T-helper 22 cell (primary cell): Measurements from ENCODE around the gene TASP1.

ENCODE experiments used
- DNase-seq: peaks from one replicate; pipeline ENCODE4 v3.0.0-alpha.2; 2020; ENCODE audit warnings: low read depth

TASP1 gene

DNA sequence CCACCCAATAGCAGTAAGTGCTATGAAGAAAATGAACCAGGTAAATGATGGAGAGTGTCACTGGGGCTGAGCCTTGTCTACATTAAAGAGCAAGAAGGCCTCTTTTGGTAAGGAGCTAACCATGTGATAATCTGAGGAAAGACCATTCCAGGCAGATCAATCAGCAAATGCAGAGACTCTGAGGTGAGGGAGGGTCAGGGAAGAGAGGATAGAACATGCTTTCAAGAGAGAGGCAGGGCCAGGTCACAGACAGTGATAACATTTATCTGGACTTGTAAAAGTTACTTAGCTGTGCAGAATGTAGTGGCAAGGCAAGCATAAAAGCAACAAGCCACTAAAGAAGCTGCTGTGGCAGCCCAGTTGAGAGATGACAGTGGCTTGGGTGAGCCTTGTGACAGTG, 197.3 kb downstream of the TASP1 start:
- no peak for DNase-seq

DNA sequence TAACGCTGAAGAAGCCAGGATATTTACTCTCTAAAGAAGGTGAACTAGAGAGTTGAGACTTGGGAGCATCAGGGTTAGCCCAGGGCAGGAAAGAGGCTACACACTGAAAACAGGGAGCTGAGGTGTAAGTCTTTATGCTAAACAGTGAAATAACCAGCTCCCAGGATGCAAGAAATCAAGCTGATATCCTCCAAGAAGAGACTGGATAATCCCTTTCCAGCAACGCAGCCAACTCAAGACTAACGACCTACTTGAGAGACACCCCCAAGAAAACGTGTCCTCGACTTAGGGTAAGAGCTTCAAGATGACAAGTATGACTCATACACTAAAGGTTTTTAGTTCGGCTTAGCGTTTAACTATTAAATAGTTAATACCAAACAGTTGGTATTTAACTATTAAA, 202.2 kb downstream of the TASP1 start:
- DNase-seq = no peak

DNA sequence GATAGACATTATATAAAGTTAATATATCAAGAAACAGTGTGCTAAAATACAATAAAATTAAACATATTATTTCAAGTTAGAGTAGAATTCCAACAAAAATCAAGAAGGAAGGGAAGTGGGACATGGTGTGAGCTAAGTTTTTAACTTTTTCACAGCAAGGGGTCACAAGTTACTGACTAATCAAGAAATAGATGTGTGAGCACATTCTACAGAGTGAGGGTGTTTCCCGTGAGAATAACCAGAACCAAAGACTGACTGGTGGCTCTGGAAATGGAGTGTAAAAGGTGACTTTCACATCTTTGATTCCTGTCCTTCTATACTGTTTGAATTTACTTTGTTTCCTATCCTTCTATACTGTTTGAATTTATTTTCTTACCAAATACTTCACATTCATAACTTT, 206.6 kb downstream of the TASP1 start:
- no peak for DNase-seq

- no peak for DNase-seq
These were observed 208.3 kb downstream of the TASP1 start for GRCh38 chr20:13430346-13431002.

GRCh38 chr20:13428684-13429083, 210.0 kb downstream of the TASP1 start:
- no peak for DNase-seq

DNA sequence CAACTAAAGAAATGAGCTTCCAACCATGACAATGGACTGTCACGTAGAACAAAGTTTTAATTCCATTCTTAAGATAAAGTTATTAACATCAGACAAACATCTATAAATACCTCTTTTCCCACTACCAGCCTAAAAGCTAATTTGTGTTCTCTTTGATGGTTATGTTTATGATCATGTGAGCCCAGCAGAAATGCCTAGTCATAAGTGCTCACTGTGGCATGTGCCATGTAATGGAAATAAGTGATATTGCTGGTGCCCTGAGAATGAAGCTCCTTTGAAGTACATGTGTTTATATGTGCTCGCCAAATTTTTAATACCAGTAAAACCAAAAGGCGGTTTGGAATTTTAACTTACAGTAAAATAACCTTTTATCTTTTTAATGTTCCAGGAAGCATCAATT, 211.9 kb downstream of the TASP1 start:
- DNase-seq = no peak

DNA sequence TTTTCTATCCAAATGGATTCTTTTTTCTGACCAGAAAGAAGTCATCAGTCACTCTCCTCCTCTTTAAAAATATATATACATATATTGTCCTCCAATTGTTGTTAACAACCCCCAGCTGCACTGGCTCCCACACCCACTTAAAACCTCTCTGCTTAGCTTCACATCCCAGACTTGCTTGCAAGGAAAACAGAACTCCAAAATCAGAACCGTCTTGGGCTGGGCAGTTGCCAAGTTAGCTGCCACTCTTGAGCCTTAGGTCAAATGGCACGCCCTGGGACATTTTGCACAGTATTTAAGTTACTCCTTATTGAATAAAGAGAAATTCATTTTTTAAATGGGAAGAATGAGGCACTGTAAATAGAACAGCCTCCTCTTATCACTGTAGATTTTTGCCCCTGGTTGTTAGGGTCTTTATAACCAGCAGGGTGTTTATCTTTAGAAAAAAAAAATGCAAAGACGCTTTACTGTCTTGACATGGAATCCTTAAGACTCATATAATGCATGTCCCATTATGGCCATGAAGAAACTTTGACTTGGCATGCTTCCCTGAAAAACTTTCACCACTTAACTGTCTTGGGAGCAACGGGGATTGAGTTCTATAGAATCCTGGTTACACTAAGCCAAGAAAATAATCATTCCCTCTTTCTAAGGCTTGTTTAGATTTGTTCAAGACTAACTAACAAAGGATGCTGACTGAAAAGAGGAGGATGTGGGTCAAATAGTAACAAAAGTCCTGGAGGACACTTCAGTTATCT, 213.2 kb downstream of the TASP1 start:
- no peak for DNase-seq

DNA sequence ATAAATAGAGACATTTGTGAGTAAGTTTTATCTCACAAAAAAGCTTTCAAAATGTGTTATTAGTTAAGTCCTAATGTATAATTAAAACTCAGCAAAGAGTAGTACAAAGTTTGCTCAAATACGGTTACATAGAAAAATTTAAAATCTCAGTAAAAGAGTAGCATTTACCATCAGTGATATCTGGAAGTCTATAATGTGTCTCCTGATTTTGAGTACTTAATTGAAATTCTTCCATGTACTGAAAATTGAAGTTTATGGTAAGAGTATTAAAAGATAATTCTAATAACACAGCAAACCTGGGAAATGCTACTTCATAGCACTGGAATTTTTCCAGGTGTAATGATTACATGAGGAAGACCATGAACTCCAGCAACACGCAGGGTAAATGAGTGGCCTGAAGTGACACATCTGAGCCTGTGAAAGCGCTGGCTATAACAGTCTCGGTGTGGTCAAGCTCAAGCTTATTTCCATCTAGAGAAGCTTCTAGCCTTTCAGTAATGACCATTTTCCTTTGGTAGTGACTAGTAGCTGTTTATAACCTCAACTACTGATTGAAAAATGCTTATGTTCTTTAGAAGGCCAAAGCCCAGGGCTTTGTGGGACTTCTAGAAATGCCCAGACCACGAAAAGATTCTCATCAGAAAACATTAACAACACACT, 214.4 kb downstream of the TASP1 start:
- no peak for DNase-seq

DNA sequence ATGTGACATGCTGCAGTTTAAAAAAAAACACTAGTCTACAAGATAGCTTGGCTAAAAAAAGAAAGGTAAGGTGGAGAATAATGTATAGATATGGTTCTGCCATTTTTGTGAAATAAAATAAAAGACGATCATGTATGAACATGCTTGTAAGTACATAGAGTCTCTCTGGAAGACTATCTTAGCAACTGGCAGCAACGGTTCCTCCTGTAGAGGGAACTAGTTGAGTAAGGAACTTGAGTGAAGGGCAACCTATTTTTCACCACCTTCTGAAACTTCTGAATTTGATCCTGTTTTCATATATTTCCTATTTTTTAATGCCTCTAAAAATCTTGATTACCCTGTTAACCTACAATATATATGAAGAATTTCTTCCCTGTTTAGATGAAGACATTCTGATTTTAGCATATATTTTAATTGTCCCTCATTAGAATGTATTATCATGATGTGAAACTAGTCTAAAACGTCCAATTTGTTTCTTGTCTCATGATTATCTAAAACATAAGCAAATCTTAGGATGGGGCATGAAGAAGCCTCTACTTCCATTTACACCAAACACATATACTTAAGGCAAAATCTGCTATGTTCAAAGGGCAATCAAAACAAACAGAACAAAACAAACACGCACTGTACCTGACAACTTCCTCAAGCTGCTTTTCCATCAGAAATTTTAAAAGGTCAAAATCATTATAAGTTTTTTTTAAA, 215.1 kb downstream of the TASP1 start:
- no peak for DNase-seq

- DNase-seq = no peak
These were observed 216.1 kb downstream of the TASP1 start for GRCh38 chr20:13422637-13423036.

DNA sequence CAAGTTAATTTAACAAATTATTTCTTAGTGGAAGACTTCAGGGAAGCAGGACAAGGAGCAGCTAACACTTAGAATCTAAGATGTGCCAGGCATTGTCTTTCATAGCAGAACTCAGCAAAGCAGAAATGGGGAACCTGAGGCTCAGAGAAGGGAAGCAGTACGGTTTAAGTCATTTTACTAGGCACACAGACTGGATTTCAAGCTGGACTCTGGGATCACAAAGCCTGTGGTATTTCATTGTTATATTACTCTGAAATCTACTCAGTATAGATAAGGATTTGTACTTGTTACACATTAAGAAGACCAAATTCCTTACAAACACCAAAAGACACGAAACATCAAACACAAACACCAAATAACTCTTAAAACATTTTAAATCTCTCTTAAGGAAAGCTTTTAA, 218.1 kb downstream of the TASP1 start:
- no peak for DNase-seq

DNA sequence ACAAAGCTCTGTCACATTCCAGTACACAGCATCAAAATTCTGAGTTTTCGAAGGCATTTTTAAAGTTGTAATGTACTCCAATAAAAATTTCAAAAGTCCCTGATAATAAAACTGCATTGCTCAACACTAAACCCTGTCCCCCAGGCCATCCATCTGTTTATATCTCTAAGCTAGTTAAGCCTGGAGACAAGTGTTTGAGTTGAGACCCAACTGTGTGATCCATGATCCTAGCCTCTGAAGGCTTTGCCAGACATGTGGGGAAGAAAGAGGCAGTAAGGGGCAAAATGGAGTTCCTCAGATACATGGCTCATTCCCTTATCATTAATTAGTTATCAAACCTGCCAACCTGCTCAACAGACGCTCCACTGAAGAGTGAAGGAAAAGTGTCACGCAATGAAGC, 219.3 kb downstream of the TASP1 start:
- no peak for DNase-seq

GRCh38 chr20:13418263-13419229, 220.2 kb downstream of the TASP1 start:
- DNase-seq = no peak

- no peak for DNase-seq
These were observed 222.2 kb downstream of the TASP1 start for GRCh38 chr20:13416531-13416930.

DNA sequence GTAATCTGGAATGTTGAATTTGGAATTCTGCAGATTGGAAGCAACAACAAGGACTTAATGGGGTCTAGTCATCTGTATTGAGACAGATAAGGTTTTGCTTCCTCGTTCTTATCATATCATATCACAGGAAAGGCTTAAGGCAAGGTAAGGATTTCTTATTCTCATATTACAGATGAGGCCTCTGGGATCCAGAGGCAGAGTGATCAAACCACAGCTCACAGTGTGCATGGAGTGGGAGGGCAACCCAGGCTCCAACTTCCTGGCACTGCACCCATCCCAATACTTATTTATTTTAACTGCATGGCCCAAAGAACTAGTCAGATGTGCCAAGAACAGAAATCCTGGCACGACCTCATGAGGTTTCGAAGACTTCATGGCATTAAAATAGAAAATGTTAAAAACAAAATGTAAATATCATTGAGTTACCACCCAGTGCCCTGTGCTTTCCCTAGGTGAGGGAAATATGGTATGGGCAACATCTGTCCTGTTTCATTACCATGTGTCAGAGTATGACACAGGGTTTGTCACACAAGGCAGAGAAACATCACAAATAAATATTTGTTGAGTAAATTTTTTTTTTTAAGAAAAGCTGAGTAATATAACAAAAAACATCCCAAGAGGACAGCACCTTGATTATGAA, 225.8 kb downstream of the TASP1 start:
- no peak for DNase-seq

DNA sequence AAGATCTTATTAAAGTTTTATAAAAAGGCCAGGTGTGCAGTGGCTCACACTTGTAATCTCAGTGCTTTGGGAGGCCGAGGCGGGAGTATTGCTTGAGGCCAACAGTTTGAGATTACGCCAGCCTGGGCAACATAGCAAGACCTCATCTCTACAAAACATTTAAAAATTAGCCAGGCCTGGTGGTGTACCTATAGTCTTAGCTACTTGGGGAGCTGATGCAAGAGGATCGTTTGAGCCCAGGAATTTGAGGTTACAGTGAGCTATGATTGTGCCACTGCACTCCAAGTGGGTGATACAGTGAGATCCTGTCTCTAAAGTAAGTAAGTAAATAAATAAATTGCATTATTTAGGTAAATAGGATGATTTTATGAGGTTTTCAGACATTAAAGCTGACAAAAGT, 234.4 kb downstream of the TASP1 start:
- no peak for DNase-seq

GRCh38 chr20:13403453-13403852, 235.3 kb downstream of the TASP1 start:
- no peak for DNase-seq

- DNase-seq = no peak
These were observed 235.7 kb downstream of the TASP1 start for GRCh38 chr20:13402986-13403385.

DNA sequence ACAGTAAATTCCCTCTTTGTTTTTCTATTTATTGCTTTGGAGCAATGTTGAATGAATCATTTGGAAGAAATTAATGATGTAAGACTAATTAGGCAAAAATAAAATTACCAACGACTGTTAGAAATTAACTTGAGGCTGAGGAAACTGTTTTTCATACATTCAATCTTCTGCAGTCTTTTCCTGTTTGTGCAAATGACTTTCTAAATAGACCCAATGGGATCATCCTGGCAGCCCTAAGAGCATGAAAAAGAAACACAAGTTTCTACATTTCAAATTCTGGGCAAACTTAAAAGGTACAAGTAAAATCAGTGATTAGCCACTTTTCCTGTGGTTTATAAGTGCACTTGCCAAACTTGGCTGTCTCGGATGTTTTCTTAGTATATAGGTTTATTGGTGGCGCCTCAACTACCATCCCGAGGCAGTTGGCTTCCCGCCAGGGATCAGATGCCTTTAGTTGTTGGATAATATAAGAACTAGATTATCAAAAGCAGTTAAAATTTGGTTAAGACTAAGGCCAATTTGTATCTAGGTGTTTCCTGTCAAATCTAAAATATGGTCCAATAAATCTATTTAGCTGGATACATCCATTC, 236.5 kb downstream of the TASP1 start:
- DNase-seq = no peak

DNA sequence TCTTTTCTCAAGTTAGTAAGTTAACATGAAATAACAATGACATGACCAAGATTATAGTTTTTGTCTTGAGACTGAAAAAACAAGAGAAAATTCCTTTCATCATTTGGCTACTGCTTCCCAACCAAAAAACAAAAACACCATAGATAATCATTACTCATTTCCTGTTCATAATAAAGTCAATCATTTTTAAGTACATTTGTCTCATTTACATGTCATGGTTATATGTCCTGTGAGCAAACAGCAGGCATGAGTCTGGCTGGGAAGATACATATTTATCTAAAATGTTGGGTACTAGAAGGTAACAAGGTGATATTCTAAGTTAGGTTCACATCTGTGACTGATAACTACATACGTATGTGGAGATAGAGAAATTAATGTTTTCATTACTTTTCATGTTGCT, 237.1 kb downstream of the TASP1 start:
- DNase-seq = no peak

GRCh38 chr20:13400453-13400852, 238.3 kb downstream of the TASP1 start:
- no peak for DNase-seq
